Lower lobe of right lung (tissue), 2 donors: Measurements from ENCODE around the gene RBM4B. TPM values are rescaled to one million over a fixed set of nuclear protein-coding genes. Genes with fewer than 3 reads are reported as not detected.
"Not testable (repeated sequence)": the region's sequence is repeated elsewhere in the genome, so short reads cannot be mapped to it uniquely, and the experiment has no call there.

Experiments
- ATAC-seq, 2 donors: fragments of 200-7000 bp; cut with Tn5 transposase; one replicate each; pipeline ENCODE4 v1.9.1; 2020 to 2022; ENCODE audit warnings: mild to moderate bottlenecking in 2 of 2, moderate library complexity in 2 of 2
- DNase-seq: peaks from one replicate; pipeline ENCODE4 v3.0.0-alpha.2; 2020
- H3K27ac ChIP-seq: fragments of 200-600 bp; one replicate; pipeline ENCODE4 v1.8.0; 2022
- H3K27me3 ChIP-seq: fragments of 200-600 bp; one replicate; pipeline ENCODE4 v1.8.0; 2022; ENCODE audit warnings: low read depth
- H3K36me3 ChIP-seq: fragments of 200-600 bp; one replicate; pipeline ENCODE4 v1.8.0; 2022; ENCODE audit warnings: mild to moderate bottlenecking
- H3K4me1 ChIP-seq: fragments of 200-600 bp; one replicate; pipeline ENCODE4 v1.8.0; 2022
- H3K4me3 ChIP-seq: fragments of 200-600 bp; one replicate; pipeline ENCODE4 v1.8.0; 2022; ENCODE audit warnings: mild to moderate bottlenecking
- H3K9me3 ChIP-seq: fragments of 200-600 bp; one replicate; pipeline ENCODE4 v1.8.0; 2022
- CTCF ChIP-seq: fragments of 200-600 bp; IDR thresholded peaks from one replicate; pipeline ENCODE4 v1.8.0; 2022; ENCODE audit warnings: antibody characterized with exemption, mild to moderate bottlenecking
- intact Hi-C: fragments of 100-400 bp; cut with DNase I; formaldehyde crosslinking; loops from one replicate; pipeline ENCODE4 v1.11.0; 2022
- long read RNA-seq: library from polyadenylated mRNA; unstranded; transcript quantifications from one replicate; pipeline ENCODE4 v2.0.0, GENCODE V29; 2021
- total RNA-seq: library from RNA; stranded (reverse); fragmentation: NEBNext Ultra II Directional; extraction: Animal tissue kit (Norgen Biotek cat#: 25700); gene quantifications from one replicate; pipeline ENCODE4 v1.2.1, GENCODE V29; 2021
- donor health status: DM: no; HTN: yes; CAD: no; lungs with severe emphysema.

RBM4B gene
- 17.6 TPM for total RNA-seq
- long read RNA-seq, transcript RBM4B-201 (4 exons, 1,840 nt), result major isoform, 15 of 48 reads
- long read RNA-seq, partial matches to known transcripts, result 8 of 48 reads
- long read RNA-seq, other reads (novel, unspliced or antisense), result 21 of 48 reads

- no peaks in the 10 kb centered on the region for H3K27me3 ChIP-seq
- intact Hi-C loops, result no loop called here
- peak; percentile 98 to 99 for ATAC-seq
Observed at GRCh38 chr11:66677599-66678375, at the start of gene RBM4B. RBM4B (minus strand) TSS chr11:66677887; CDS start chr11:66677079, 808 bp downstream.

GRCh38 chr11:66725647-66726046, 48.0 kb upstream of the RBM4B start:
- Histone ChIP-seq H3K4me1 (peaks cover 13% of the 10 kb centered on the region), H3K27me3 (peaks cover 51% of the 10 kb centered on the region), H3K27ac (no peak overlapping the region), H3K36me3 (no peaks in the 10 kb centered on the region), H3K4me3 (no peak overlapping the region), H3K9me3 (no peaks in the 10 kb centered on the region)
- intact Hi-C loops, result no loop called here
- DNase-seq (no peak), ATAC-seq (no peak)
- TF ChIP-seq CTCF, result no peak

More at GRCh38 chr11:66677599-66678375, at the start of gene RBM4B:
- H3K36me3 ChIP-seq, result no peaks in the 10 kb centered on the region
- no peaks in the 10 kb centered on the region for H3K9me3 ChIP-seq
- TF ChIP-seq CTCF, result no peak
- peak within 1 kb of the TSS; percentile 93 for H3K27ac ChIP-seq
- peaks cover 38% of the 10 kb centered on the region for H3K4me1 ChIP-seq
- DNase-seq, result peak; percentile 98
- peak within 1 kb of the TSS; percentile 85 for H3K4me3 ChIP-seq

- no peaks in the 10 kb centered on the region for H3K36me3 ChIP-seq
- ATAC-seq, result no peak
- DNase-seq, result no peak
- H3K9me3 ChIP-seq, result no peaks in the 10 kb centered on the region
- H3K27ac ChIP-seq, result no peak overlapping the region
- H3K4me3 ChIP-seq, result no peak overlapping the region
- H3K4me1 ChIP-seq, result peaks cover 13% of the 10 kb centered on the region
- no peak for TF ChIP-seq CTCF
- H3K27me3 ChIP-seq, result peaks cover 46% of the 10 kb centered on the region
- intact Hi-C loops, result no loop called here
Observed at GRCh38 chr11:66725114-66725513, 47.4 kb upstream of the RBM4B start.

GRCh38 chr11:66724167-66724566, 46.5 kb upstream of the RBM4B start:
- intact Hi-C loops, H3K27ac ChIP-seq, H3K36me3 ChIP-seq: not testable (repeated sequence)

GRCh38 chr11:66723693-66724092, 46.0 kb upstream of the RBM4B start:
- DNase-seq, result no peak
- no peaks in the 10 kb centered on the region for H3K9me3 ChIP-seq
- H3K4me3 ChIP-seq, result no peak overlapping the region
- TF ChIP-seq CTCF, result no peak
- H3K27me3 ChIP-seq, result peaks cover 31% of the 10 kb centered on the region
- intact Hi-C loops, result no loop called here
- H3K27ac ChIP-seq, result no peak overlapping the region
- ATAC-seq, result no peak
- H3K36me3 ChIP-seq, result no peaks in the 10 kb centered on the region
- peaks cover 11% of the 10 kb centered on the region for H3K4me1 ChIP-seq

More at GRCh38 chr11:66724167-66724566, 46.5 kb upstream of the RBM4B start:
- ATAC-seq, DNase-seq, H3K4me3 ChIP-seq, H3K9me3 ChIP-seq: not testable (repeated sequence)
- Histone ChIP-seq H3K4me1 (peaks cover 13% of the 10 kb centered on the region), H3K27me3 (peaks cover 36% of the 10 kb centered on the region)
